C4-2B (cell line): ENCODE results near the gene CRYAB.

Source experiments
- CTCF ChIP-seq: fragments of 450-650 bp; conservative IDR thresholded peaks from 2 replicates; pipeline ENCODE4 v1.5.1; 2017; ENCODE audit warnings: mild to moderate bottlenecking
- ZFX ChIP-seq: fragments of 450-650 bp; IDR thresholded peaks from 2 replicates; pipeline ENCODE4 v1.6.1; 2017

- TF ChIP-seq CTCF: no peak
- no peak for TF ChIP-seq ZFX
Measured at GRCh38 chr11:111923351-111923788, 11.8 kb upstream of the CRYAB start.
